ENCODE results near the gene CASP14.

DNA sequence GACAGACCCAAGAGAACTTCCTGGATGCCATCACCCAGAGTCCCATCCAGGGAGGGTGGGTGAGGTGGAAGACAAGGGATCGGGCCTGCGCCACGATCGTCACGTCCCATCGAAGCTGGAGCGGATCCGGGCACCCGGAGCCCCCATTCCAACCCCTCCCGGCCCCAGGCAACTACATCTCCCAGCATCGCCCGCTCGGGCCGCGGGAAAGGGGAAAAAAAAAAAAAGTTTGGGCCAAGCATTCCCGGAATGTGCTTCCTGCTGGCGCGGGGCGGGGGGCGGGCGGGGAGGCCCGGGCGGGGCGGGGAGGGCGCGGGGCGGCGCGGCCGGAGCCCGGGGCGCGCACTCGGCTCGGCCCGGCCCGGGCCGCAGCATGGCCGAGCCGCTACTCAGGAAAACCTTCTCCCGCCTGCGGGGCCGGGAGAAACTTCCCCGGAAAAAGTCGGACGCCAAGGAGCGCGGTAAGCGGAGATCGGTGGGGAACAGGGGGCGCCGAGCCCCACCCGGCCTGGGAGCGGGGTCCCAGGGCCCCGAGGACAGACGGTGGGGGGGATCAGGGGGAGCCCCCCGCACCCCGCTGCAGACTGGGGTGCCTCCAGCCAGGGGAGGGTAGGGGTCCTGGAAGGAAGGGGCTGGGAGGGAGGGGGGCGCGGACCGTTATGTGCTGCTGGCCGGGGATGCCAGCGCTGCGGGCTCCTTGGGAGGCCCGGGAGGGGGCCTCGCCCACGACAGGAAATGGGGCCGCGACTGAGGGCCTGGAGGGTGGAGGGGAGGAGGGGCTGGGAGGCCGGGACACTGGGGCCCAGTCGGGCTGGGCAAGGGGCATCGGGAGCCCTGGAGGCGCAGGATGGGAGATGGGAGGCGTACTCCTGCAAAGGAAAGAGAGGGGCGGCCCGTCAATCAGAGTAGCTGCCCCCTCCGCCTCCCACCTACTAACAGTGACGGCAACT, 58.1 kb downstream of the CASP14 start, which contains the start of gene SYDE1:
- TF ChIP-seq, protein P1, sequence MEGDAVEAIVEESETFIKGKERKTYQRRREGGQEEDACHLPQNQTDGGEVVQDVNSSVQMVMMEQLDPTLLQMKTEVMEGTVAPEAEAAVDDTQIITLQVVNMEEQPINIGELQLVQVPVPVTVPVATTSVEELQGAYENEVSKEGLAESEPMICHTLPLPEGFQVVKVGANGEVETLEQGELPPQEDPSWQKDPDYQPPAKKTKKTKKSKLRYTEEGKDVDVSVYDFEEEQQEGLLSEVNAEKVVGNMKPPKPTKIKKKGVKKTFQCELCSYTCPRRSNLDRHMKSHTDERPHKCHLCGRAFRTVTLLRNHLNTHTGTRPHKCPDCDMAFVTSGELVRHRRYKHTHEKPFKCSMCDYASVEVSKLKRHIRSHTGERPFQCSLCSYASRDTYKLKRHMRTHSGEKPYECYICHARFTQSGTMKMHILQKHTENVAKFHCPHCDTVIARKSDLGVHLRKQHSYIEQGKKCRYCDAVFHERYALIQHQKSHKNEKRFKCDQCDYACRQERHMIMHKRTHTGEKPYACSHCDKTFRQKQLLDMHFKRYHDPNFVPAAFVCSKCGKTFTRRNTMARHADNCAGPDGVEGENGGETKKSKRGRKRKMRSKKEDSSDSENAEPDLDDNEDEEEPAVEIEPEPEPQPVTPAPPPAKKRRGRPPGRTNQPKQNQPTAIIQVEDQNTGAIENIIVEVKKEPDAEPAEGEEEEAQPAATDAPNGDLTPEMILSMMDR (IDR thresholded peaks at IDR 0.05; ENCODE audit: borderline replicate concordance, extremely low read depth, low read length, poor library complexity, severe bottlenecking) = no peak
- TF ChIP-seq EZH2 (IDR thresholded peaks at IDR 0.05; ENCODE audit: borderline replicate concordance, low read depth, low read length, severe bottlenecking) = no peak
